Measurements from ENCODE around the gene OR5C1. TPM values are rescaled to one million over a fixed set of nuclear protein-coding genes. Genes with fewer than 3 reads are reported as not detected.
"Not testable (repeated sequence)": the region's sequence is repeated elsewhere in the genome, so short reads cannot be mapped to it uniquely, and the experiment has no call there.

OR5C1 gene
- total RNA-seq, 1 donor from 2014 or later: not detected

- TF ChIP-seq POLR2A (IDR thresholded peaks at IDR 0.05): no peak
- no peak for TF ChIP-seq POLR2AphosphoS5 (IDR thresholded peaks at IDR 0.05; ENCODE audit: insufficient read depth in 1 of 2, low read depth in 1 of 2)
- no peak for TF ChIP-seq CTCF (IDR thresholded peaks at IDR 0.05)
- Histone ChIP-seq H3K27me3 (no peaks in the 10 kb centered on the region), H3K36me3 (no peaks in the 10 kb centered on the region), H3K4me3 (no peak overlapping the region), H3K9me3 (no peaks in the 10 kb centered on the region), H3K27ac (no peak overlapping the region), H3K4me1 (peaks cover 7% of the 10 kb centered on the region)
- no peak for DNase-seq (ENCODE audit: extremely low spot score in 2 of 2)
- intact Hi-C loops (cut with DNase I): no loop called here
Observed at GRCh38 chr9:122832194-122832593, 43.5 kb downstream of the OR5C1 start.

DNA sequence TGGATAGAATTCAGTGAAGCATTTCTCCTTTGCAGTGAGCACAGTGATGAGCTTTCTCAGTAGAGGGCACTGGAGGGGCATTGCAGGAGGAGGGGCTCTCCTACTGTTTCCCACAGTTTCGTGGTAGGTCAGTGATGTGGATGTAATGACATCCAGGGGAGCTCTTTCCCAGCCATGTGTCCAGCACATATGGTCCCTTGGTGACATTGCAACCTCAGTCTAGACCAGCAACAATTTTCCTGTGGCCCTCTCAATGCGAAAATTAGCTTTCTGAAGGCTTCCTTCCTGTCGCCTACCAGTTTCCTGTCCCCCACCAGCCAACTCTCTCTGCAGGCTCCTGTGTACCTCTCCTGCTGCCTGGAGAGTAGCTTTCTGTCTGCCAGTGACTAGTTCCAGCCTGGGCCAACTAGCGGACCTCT lies 46.6 kb downstream of the OR5C1 start:
- Histone ChIP-seq H3K36me3 (no peaks in the 10 kb centered on the region), H3K4me1 (no peaks in the 10 kb centered on the region), H3K27me3 (no peaks in the 10 kb centered on the region), H3K27ac (no peak overlapping the region), H3K9me3 (no peaks in the 10 kb centered on the region), H3K4me3 (no peak overlapping the region)
- TF ChIP-seq CTCF (IDR thresholded peaks at IDR 0.05): no peak
- no peak for TF ChIP-seq POLR2A (IDR thresholded peaks at IDR 0.05)
- no peak for TF ChIP-seq POLR2AphosphoS5 (IDR thresholded peaks at IDR 0.05; ENCODE audit: insufficient read depth in 1 of 2, low read depth in 1 of 2)
- DNase-seq (ENCODE audit: extremely low spot score in 2 of 2): no peak
- intact Hi-C loops (cut with DNase I): no loop called here

DNA sequence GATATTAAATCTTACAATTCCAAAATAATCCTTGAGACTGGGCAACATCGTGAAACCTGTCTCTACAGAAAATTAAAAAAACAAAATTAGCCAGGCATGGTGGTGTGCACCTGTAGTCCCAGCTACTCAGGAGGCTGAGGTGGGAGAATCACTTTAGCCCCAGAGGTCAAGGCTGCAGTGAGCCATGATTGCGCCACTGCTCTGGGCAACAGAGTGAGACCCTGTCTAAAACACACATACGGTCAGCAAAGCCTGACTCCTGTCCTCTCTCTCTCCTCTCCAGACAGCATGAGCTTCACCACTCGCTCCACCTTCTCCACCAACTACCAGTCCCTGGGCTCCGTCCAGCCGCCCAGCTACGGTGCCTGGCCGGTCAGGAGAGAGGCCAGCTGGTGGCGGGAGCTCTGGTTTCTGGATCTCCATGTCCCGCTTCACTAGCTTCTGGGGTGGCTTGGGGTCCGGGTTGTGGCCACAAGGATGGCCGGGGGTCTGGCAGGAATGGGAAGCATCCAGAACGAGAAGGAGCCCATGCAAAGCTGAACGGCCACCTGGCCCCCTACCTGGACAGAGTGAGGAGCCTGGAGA lies 48.6 kb downstream of the OR5C1 start:
- TF ChIP-seq POLR2A (IDR thresholded peaks at IDR 0.05): no peak
- no peak for TF ChIP-seq CTCF (IDR thresholded peaks at IDR 0.05)
- no peak for TF ChIP-seq POLR2AphosphoS5 (IDR thresholded peaks at IDR 0.05; ENCODE audit: insufficient read depth in 1 of 2, low read depth in 1 of 2)
- intact Hi-C loops (cut with DNase I): no loop called here
- Histone ChIP-seq H3K9me3 (no peaks in the 10 kb centered on the region), H3K27me3 (no peaks in the 10 kb centered on the region), H3K4me3 (no peak overlapping the region), H3K36me3 (no peaks in the 10 kb centered on the region), H3K4me1 (no peaks in the 10 kb centered on the region), H3K27ac (no peak overlapping the region)
- no peak for DNase-seq (ENCODE audit: extremely low spot score in 2 of 2)

DNA sequence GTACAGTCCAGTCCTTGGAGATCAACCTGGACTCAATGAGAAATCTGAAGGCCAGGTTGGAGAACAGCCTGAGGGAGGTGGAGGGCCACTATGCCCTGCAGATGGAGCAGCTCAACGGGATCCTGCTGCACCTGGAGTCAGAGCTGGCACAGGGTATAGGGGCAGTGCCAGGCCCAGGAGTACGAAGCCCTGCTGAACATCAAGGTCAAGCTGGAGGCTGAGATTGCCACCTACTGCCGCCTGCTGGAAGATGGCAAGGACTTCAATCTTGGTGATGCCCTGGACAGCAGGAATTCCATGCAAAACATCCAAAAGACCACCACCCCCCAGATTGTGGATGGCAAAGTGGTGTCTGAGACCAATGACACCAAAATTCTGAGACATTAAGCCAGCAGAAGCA lies 49.7 kb downstream of the OR5C1 start:
- H3K27ac ChIP-seq; intact Hi-C loops (cut with DNase I); H3K4me1 ChIP-seq; H3K4me3 ChIP-seq; H3K36me3 ChIP-seq; H3K27me3 ChIP-seq; DNase-seq (ENCODE audit: extremely low spot score in 2 of 2); H3K9me3 ChIP-seq: not testable (repeated sequence)

Other genes with a start within 250 kb of the OR5C1 start
- gene OR1N2, start 235.8 kb upstream of the OR5C1 start, total RNA-seq: not detected
- gene OR1L8, start 205.5 kb upstream of the OR5C1 start, total RNA-seq: 0.74 TPM
- not detected for gene OR1Q1, start 174.2 kb upstream of the OR5C1 start, total RNA-seq
- not detected for gene OR1B1, start 131.3 kb upstream of the OR5C1 start, total RNA-seq
- not detected for gene OR1L1, start 127.2 kb upstream of the OR5C1 start, total RNA-seq
- gene OR1L3, start 113.8 kb upstream of the OR5C1 start, total RNA-seq: not detected
- not detected for gene OR1L4, start 64.9 kb upstream of the OR5C1 start, total RNA-seq
- gene OR1L6, start 46.6 kb upstream of the OR5C1 start, total RNA-seq: not detected
- gene OR1K1, start 11.2 kb downstream of the OR5C1 start, total RNA-seq: not detected
- gene PDCL, start 39.7 kb downstream of the OR5C1 start, total RNA-seq: 17.7 TPM
- 37.6 TPM for gene RC3H2, start 116.4 kb downstream of the OR5C1 start, total RNA-seq
- 5.9 TPM for gene ZBTB6, start 124.4 kb downstream of the OR5C1 start, total RNA-seq
- 7.9 TPM for gene ZBTB26, start 142.6 kb downstream of the OR5C1 start, total RNA-seq
- 60.2 TPM for gene RABGAP1, start 152.1 kb downstream of the OR5C1 start, total RNA-seq
- gene GPR21, start 244.7 kb downstream of the OR5C1 start, total RNA-seq: not detected